ENCODE results near the gene DIS3L2.

Gene DIS3L2

DNA sequence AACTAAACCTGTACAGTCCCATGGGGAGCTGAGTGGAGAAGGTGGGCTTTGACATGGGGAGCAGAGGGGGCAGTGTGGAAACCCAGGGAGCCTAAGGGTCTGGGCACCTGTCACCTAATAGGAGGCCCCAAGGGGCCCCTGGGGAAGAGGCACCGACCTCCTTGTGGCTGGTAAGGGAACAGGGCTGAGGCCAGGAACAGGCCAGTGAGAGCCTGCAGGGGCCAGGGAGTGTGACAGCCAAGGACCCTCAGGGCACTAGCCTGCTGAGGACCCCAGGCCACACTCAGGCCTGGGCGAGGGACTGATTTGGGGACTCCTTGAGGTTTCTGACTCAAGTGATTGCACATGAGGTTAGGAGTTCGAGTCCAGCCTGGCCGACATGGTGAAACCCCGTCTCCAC, 392.6 kb downstream of the DIS3L2 start:
- TF ChIP-seq, protein P1, sequence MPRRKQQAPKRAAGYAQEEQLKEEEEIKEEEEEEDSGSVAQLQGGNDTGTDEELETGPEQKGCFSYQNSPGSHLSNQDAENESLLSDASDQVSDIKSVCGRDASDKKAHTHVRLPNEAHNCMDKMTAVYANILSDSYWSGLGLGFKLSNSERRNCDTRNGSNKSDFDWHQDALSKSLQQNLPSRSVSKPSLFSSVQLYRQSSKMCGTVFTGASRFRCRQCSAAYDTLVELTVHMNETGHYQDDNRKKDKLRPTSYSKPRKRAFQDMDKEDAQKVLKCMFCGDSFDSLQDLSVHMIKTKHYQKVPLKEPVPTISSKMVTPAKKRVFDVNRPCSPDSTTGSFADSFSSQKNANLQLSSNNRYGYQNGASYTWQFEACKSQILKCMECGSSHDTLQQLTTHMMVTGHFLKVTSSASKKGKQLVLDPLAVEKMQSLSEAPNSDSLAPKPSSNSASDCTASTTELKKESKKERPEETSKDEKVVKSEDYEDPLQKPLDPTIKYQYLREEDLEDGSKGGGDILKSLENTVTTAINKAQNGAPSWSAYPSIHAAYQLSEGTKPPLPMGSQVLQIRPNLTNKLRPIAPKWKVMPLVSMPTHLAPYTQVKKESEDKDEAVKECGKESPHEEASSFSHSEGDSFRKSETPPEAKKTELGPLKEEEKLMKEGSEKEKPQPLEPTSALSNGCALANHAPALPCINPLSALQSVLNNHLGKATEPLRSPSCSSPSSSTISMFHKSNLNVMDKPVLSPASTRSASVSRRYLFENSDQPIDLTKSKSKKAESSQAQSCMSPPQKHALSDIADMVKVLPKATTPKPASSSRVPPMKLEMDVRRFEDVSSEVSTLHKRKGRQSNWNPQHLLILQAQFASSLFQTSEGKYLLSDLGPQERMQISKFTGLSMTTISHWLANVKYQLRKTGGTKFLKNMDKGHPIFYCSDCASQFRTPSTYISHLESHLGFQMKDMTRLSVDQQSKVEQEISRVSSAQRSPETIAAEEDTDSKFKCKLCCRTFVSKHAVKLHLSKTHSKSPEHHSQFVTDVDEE (CRISPR knock-in tag; IDR thresholded peaks at IDR 0.05): no peak
- TF ChIP-seq ESRRG (CRISPR knock-in tag; IDR thresholded peaks at IDR 0.05): no peak
- TF ChIP-seq ZNF70 (CRISPR knock-in tag; IDR thresholded peaks at IDR 0.05): no peak
- TF ChIP-seq ZNF565 (CRISPR knock-in tag; conservative IDR thresholded peaks at IDR 0.05; ENCODE audit: low read depth): no peak
- TF ChIP-seq TCF4 (CRISPR knock-in tag; IDR thresholded peaks at IDR 0.05; ENCODE audit: borderline replicate concordance): no peak
- no peak for TF ChIP-seq BACH2 (CRISPR knock-in tag; IDR thresholded peaks at IDR 0.05; ENCODE audit: borderline replicate concordance)
- TF ChIP-seq, protein P2, sequence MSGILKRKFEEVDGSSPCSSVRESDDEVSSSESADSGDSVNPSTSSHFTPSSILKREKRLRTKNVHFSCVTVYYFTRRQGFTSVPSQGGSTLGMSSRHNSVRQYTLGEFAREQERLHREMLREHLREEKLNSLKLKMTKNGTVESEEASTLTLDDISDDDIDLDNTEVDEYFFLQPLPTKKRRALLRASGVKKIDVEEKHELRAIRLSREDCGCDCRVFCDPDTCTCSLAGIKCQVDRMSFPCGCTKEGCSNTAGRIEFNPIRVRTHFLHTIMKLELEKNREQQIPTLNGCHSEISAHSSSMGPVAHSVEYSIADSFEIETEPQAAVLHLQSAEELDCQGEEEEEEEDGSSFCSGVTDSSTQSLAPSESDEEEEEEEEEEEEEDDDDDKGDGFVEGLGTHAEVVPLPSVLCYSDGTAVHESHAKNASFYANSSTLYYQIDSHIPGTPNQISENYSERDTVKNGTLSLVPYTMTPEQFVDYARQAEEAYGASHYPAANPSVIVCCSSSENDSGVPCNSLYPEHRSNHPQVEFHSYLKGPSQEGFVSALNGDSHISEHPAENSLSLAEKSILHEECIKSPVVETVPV (CRISPR knock-in tag; IDR thresholded peaks at IDR 0.05): no peak

DNA sequence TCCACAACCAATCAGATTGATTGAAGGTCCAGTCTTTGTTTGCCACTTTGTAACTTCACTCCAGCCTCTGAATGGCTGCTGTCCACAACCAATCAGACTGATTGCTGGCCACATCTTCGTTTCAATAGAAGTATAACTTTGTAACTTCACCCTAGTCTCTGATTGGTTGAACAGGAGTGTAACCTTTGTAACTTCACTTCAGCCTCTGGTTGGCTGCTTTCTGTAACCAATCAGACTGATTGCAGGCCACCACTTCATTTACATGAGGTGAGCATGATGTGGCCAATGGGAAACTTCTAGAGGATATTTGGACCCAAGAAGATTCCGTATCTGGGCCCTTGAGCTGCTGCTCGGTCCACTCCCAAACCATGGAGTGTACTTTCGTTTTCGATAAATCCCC, 400.1 kb downstream of the DIS3L2 start:
- TF ChIP-seq ZFP3 (CRISPR knock-in tag; IDR thresholded peaks at IDR 0.05): no peak
- TF ChIP-seq, protein P3, sequence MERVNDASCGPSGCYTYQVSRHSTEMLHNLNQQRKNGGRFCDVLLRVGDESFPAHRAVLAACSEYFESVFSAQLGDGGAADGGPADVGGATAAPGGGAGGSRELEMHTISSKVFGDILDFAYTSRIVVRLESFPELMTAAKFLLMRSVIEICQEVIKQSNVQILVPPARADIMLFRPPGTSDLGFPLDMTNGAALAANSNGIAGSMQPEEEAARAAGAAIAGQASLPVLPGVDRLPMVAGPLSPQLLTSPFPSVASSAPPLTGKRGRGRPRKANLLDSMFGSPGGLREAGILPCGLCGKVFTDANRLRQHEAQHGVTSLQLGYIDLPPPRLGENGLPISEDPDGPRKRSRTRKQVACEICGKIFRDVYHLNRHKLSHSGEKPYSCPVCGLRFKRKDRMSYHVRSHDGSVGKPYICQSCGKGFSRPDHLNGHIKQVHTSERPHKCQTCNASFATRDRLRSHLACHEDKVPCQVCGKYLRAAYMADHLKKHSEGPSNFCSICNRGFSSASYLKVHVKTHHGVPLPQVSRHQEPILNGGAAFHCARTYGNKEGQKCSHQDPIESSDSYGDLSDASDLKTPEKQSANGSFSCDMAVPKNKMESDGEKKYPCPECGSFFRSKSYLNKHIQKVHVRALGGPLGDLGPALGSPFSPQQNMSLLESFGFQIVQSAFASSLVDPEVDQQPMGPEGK (CRISPR knock-in tag; IDR thresholded peaks at IDR 0.05; ENCODE audit: borderline replicate concordance): no peak
- no peak for TF ChIP-seq GLIS3 (CRISPR knock-in tag; IDR thresholded peaks at IDR 0.05)
- TF ChIP-seq TOX (CRISPR knock-in tag; IDR thresholded peaks at IDR 0.05; ENCODE audit: borderline replicate concordance): no peak
- no peak for TF ChIP-seq TCF4 (CRISPR knock-in tag; IDR thresholded peaks at IDR 0.05; ENCODE audit: borderline replicate concordance)
- TF ChIP-seq RARB (CRISPR knock-in tag; IDR thresholded peaks at IDR 0.05): no peak
- no peak for TF ChIP-seq ZNF8 (CRISPR knock-in tag; IDR thresholded peaks at IDR 0.05)
- TF ChIP-seq SNAI2 (CRISPR knock-in tag; IDR thresholded peaks at IDR 0.05): no peak
- TF ChIP-seq ISL1 (CRISPR knock-in tag; IDR thresholded peaks at IDR 0.05): no peak
- no peak for TF ChIP-seq ZC3H10 (CRISPR knock-in tag; IDR thresholded peaks at IDR 0.05)
- TF ChIP-seq, protein P1 (CRISPR knock-in tag; IDR thresholded peaks at IDR 0.05): no peak
- no peak for TF ChIP-seq ZNF565 (CRISPR knock-in tag; conservative IDR thresholded peaks at IDR 0.05; ENCODE audit: low read depth)
- TF ChIP-seq, protein P4, sequence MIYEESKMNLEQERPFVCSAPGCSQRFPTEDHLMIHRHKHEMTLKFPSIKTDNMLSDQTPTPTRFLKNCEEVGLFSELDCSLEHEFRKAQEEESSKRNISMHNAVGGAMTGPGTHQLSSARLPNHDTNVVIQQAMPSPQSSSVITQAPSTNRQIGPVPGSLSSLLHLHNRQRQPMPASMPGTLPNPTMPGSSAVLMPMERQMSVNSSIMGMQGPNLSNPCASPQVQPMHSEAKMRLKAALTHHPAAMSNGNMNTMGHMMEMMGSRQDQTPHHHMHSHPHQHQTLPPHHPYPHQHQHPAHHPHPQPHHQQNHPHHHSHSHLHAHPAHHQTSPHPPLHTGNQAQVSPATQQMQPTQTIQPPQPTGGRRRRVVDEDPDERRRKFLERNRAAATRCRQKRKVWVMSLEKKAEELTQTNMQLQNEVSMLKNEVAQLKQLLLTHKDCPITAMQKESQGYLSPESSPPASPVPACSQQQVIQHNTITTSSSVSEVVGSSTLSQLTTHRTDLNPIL (CRISPR knock-in tag; IDR thresholded peaks at IDR 0.05; ENCODE audit: low read depth): no peak
- no peak for TF ChIP-seq ZNF70 (CRISPR knock-in tag; IDR thresholded peaks at IDR 0.05)
- TF ChIP-seq ZFP30 (CRISPR knock-in tag; IDR thresholded peaks at IDR 0.05): no peak
- no peak for TF ChIP-seq ARNTL (CRISPR knock-in tag; IDR thresholded peaks at IDR 0.05; ENCODE audit: borderline replicate concordance, low read depth)
- no peak for TF ChIP-seq BACH2 (CRISPR knock-in tag; IDR thresholded peaks at IDR 0.05; ENCODE audit: borderline replicate concordance)
- no peak for TF ChIP-seq CSDC2 (CRISPR knock-in tag; IDR thresholded peaks at IDR 0.05)
- no peak for ATAC-seq

More for the DNA sequence above, 392.6 kb downstream of the DIS3L2 start:
- ATAC-seq: no peak

Measured in SK-N-SH treated with all-trans-retinoic acid at 6 μM for 48 hours (cell line).